Left ventricle myocardium superior (tissue), 1 donor: ENCODE measurements around the gene DYNLT2B. TPM values are rescaled to one million over a fixed set of nuclear protein-coding genes. Genes with fewer than 3 reads are reported as not detected.
"Not testable (repeated sequence)": the region's sequence is repeated elsewhere in the genome, so short reads cannot be mapped to it uniquely, and the experiment has no call there.

Source experiments
- ATAC-seq: fragments of 200-7000 bp; cut with Tn5 transposase; one replicate; pipeline ENCODE4 v1.9.1; 2020; ENCODE audit warnings: mild to moderate bottlenecking, moderate library complexity
- DNase-seq: peaks from one replicate; pipeline ENCODE4 v3.0.0-alpha.2; 2020
- intact Hi-C: fragments of 100-400 bp; cut with micrococcal nuclease; formaldehyde crosslinking; loops from one replicate; pipeline ENCODE4 v1.11.0; 2022
- total RNA-seq: library from RNA; stranded (reverse); fragmentation: NEBNext Ultra II Directional; extraction: Animal tissue kit (Norgen Biotek cat#: 25700); gene quantifications from one replicate; pipeline ENCODE4 v1.2.1, GENCODE V29; 2021
- donor health status: DM: no; HTN: yes; CAD: no; lungs with severe emphysema.

DYNLT2B gene
- total RNA-seq, 1 donor from 2014 or later: 1.9 TPM

- ATAC-seq: peak; percentile 46
- intact Hi-C loops: no loop called here
Observed at GRCh38 chr3:196280689-196281440, 37.2 kb downstream of the DYNLT2B start.

DNA sequence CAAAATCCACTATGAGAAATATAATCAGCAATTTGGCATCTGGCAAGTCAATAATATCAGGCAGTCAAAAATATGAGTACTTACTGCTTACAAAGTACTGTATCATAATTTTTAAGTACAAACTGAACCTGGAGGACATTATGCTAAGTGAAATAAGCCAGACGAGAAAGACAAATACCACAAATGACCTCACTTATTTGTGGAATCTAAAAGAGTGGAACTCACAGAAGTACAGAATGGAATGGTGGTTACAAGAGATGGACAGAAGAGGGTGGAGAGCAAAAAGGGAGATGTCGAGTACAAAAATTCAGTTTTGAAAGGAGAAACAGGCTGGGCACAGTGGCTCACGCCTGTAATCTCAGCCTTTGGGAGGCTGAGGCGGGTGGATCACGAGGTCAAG, 42.9 kb downstream of the DYNLT2B start:
- DNase-seq (no peak), ATAC-seq (no peak)
- intact Hi-C loops: no loop called here

More at GRCh38 chr3:196280689-196281440, 37.2 kb downstream of the DYNLT2B start:
- DNase-seq: no peak

DNA sequence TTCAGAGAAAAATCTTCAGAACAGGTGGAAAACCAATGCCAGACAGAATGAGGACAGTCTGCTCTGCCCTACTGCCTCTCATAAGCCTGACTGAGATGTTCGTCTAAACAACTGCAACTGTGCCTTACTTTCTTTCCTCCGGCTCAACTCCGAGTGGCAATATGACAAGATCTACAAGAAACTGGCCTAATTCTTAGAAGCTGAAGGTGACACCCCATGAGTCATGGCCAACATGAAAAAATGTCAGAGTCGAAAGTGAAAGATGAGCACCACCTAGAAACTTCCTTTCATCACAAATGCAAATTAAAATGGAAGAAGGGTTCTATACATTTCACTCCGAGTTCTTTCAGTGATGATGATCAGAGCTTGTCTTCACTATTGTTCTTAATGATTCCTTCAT, 43.5 kb downstream of the DYNLT2B start:
- no peak for ATAC-seq
- DNase-seq: no peak
- intact Hi-C loops: no loop called here

GRCh38 chr3:196273655-196274054, 44.4 kb downstream of the DYNLT2B start:
- ATAC-seq: no peak

GRCh38 chr3:196272826-196273225, 45.2 kb downstream of the DYNLT2B start:
- ATAC-seq (peak; percentile 94), DNase-seq (peak; percentile 83)
- intact Hi-C loops: no loop called here

More at GRCh38 chr3:196273655-196274054, 44.4 kb downstream of the DYNLT2B start:
- intact Hi-C loops: no loop called here
- DNase-seq: no peak

- ATAC-seq (no peak), DNase-seq (no peak)
- intact Hi-C loops: no loop called here
Observed at GRCh38 chr3:196270499-196270898, 47.5 kb downstream of the DYNLT2B start.

DNA sequence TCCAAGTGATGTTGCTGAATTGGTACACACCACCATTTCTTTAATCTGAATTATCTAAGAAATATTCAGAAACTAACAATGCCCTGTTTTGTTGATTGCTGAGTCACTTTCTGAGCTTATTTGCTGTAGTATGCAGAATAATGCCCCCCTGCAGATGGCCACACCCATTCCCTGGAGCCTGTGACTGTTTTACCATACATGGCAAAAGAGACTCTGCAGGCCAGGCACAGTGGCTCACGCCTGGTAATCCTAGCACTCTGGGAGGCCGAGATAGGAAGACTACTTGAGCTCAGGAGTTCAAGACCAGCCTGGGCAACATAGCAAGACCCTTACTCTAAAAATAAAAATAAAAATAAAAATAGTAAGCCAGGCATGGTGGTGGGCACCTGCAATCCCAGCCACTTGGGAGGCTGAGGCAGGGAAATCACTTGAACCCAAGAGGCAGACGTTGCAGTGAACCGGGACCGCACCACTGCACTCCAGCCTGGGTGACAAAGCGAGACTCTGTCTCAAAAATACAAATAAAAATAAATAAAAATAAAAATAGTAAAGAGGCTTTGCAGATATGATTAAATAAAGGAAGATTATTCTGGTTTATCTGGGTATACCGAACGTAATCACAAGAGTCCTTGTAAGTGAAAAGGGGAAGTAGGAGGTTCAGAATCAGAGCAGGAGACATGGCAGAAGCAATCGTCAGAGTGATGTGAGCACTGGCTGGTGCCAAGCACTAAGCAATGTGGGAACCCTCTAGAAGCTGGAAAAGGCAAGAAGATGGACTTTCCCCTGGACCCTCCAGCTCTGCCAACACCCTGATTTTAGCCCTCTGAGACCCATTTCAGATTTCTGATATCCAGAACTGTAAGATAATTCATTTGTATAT, 49.5 kb downstream of the DYNLT2B start:
- intact Hi-C loops: no loop called here
- DNase-seq: no peak
- no peak for ATAC-seq

DNA sequence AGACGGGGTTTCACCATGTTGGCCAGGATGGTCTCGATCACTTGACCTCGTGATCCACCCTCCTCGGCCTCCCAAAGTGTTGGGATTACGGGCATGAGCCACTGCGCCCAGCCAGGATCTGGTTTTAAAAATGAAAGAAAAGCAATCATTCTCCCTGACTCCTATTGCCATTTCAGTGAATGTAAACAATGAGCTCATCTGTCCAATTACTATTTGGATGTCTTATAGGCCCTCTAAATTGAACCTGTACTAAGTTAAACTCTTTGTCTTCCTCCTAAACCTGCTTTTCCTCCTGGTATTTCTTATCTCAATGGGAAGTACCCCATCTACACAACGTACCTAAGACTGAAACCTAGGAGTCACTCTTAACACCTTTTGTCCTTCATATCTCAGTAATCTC, 54.2 kb downstream of the DYNLT2B start:
- intact Hi-C loops: no loop called here
- DNase-seq: no peak
- no peak for ATAC-seq

GRCh38 chr3:196260784-196261183, 57.3 kb downstream of the DYNLT2B start:
- intact Hi-C loops: no loop called here
- DNase-seq (no peak), ATAC-seq (no peak)

DNA sequence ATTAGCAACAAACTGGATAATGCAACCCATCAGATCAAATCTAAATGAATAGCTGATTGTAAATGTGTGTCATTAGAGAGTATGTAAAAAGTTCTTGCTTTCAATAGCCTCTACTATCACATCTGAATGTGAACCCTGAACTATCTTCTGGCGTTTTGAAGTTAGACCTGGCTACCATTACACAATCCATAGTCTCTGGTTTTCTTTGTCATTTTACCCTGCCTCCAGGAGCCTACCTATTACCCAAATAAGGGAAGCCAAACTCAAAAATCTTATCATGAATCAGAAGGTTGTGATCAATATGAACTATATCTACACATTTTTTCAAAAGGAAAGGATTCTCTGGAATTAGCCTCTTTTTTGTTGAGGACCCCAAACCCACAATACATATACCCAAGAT, 62.3 kb downstream of the DYNLT2B start:
- no peak for ATAC-seq
- DNase-seq: no peak
- intact Hi-C loops: loop anchor here (10.0 kb wide), 1 partner anchor 269 kb away; no protein-coding TSS in a partner anchor

DNA sequence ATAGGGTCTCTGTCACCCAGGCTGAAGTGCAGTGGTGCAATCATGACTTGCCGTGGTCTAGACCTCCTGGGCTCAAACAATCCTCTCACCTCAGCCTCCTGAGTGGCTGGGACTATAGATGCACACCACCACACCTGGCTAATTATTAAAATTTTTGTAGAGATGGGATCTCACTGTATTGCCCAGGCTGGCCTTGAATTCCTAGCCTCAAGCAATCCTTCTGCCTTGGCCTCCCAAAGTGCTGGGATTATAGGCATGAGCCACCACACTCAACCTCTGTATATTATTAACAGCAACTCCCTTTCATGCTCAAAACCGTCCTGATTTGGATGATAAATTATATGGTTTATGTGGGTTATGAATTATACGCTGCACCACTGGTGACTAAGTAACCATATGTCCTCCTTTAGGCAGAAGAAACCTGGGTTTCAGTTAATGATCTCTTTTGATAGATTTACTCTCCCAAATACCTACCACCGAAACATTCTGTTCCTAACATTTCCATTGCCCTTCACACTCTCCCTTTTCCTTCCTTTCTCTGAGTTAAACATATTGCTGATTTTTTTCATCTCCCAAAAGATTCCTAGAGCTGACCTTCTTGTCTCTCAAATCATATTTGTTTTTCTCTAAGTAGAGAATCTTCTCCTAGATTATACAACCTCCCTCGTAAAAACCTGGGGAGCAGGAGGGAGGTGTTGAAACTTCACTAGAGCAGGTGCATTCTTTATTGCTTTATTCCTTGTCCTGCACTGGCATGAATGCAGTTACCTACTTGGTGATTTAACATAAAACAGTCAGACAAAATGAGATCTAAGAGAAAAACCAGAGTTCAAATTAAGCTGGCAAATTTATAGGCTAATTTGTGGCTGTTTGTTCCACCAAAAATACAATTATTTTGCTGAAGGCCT, 63.4 kb downstream of the DYNLT2B start:
- intact Hi-C loops: loop anchor here (10.0 kb wide), 1 partner anchor 270 kb away; no protein-coding TSS in a partner anchor
- no peak for ATAC-seq
- no peak for DNase-seq

GRCh38 chr3:196251918-196252317, 66.1 kb downstream of the DYNLT2B start:
- ATAC-seq: no peak
- intact Hi-C loops: loop anchor here (10.0 kb wide), 1 partner anchor 273 kb away; no protein-coding TSS in a partner anchor
- DNase-seq: no peak

GRCh38 chr3:196246612-196247308, 71.3 kb downstream of the DYNLT2B start:
- ATAC-seq (no peak), DNase-seq (no peak)
- intact Hi-C loops: no loop called here

- intact Hi-C loops, ATAC-seq: not testable (repeated sequence)
Observed at GRCh38 chr3:196244166-196244565, 73.9 kb downstream of the DYNLT2B start.

DNA sequence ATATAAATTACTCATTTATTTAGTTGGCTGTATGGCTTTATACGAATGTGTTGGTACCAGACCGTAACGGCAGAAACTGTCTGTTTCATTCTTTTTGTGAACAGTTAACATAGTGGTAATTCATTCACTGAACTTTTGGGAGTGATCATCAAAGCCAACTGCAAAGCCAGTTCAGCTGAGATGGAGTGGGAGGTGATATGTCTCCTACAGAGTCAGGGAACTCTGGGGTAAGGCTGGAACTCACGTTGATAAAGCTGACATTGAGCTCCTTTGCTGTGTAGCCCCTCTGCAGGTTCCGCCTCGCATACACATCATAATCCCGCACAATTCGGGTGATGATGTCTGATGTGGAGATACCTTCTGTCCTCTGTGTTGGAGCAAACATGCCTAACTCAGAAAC, 76.3 kb downstream of the DYNLT2B start:
- DNase-seq (no peak), ATAC-seq (no peak)
- intact Hi-C loops: no loop called here

More at GRCh38 chr3:196244166-196244565, 73.9 kb downstream of the DYNLT2B start:
- DNase-seq: not testable (repeated sequence)
